Ascending aorta (tissue), 2 donors: ENCODE data around the gene GPR107. TPM values are rescaled to one million over a fixed set of nuclear protein-coding genes. Genes with fewer than 3 reads are reported as not detected.

Experiments
- DNase-seq, 2 donors: peaks; one replicate each; pipeline ENCODE4 v3.0.0-alpha.2; 2019; ENCODE audit warnings: low spot score in 2 of 2
- H3K27ac ChIP-seq, 2 donors: fragments of 200-600 bp; sonication (generic); one replicate each; pipeline ENCODE4 v1.5.1; 2016 to 2017; ENCODE audit warnings: mild to moderate bottlenecking in 1 of 2
- H3K27me3 ChIP-seq: fragments of 200-600 bp; sonication (generic); one replicate; pipeline ENCODE4 v1.5.1; 2017
- H3K36me3 ChIP-seq, 2 donors: fragments of 200-600 bp; sonication (generic); one replicate each; pipeline ENCODE4 v1.5.1; 2016
- H3K4me1 ChIP-seq, 2 donors: fragments of 200-600 bp; sonication (generic); one replicate each; pipeline ENCODE4 v1.5.1; 2016 to 2017; ENCODE audit warnings: mild to moderate bottlenecking in 1 of 2
- H3K4me3 ChIP-seq, 2 donors: fragments of 200-600 bp; sonication (generic); one replicate each; pipeline ENCODE4 v1.5.1; 2016 to 2017; ENCODE audit warnings: mild to moderate bottlenecking in 1 of 2
- H3K9me3 ChIP-seq, 2 donors: fragments of 200-600 bp; sonication (generic); one replicate each; pipeline ENCODE4 v1.5.1; 2016
- CTCF ChIP-seq, 3 experiments: fragments of 200-600 bp in 2 of 3; fragments of 450-650 bp in 1 of 3; sonication (generic) in 2 of 3; IDR thresholded peaks; one replicate each; pipeline ENCODE4 v1.5.1; 2016 to 2019; ENCODE audit warnings: antibody characterized with exemption in 3 of 3, mild to moderate bottlenecking in 1 of 3, moderate library complexity in 1 of 3
- intact Hi-C: fragments of 100-400 bp; cut with DNase I; formaldehyde crosslinking; loops from one replicate; pipeline ENCODE4 v1.15.1; 2023
- total RNA-seq: library from RNA; depleted of rRNA; stranded (reverse); fragments of >200 nt; gene quantifications from one replicate; pipeline ENCODE4 v1.1.0, GENCODE V29; 2016

GPR107 gene
- total RNA-seq, 1 donor from 2014 or later: 37.4 TPM

- no peak overlapping the region for H3K27ac ChIP-seq
- no peaks in the 10 kb centered on the region for H3K27me3 ChIP-seq
- peaks cover 0 to 14% of the 10 kb centered on the region in 2 donors for H3K4me1 ChIP-seq
- no peaks in the 10 kb centered on the region for H3K9me3 ChIP-seq
- no peak overlapping the region for H3K4me3 ChIP-seq
- no peaks in the 10 kb centered on the region for H3K36me3 ChIP-seq
- intact Hi-C loops: no loop called here
- no peak for TF ChIP-seq CTCF (IDR thresholded peaks at IDR 0.05)
- no peak for DNase-seq
Measured at GRCh38 chr9:130147910-130148309, 94.2 kb downstream of the GPR107 start.

- no peaks in the 10 kb centered on the region for H3K27me3 ChIP-seq
- intact Hi-C loops: no loop called here
Measured at GRCh38 chr9:130149031-130149430, 95.3 kb downstream of the GPR107 start.

GRCh38 chr9:130149654-130150286 is 96.1 kb downstream of the GPR107 start:
- intact Hi-C loops: no loop called here
- no peaks in the 10 kb centered on the region for H3K9me3 ChIP-seq
- no peak for TF ChIP-seq CTCF (IDR thresholded peaks at IDR 0.05)
- H3K4me3 ChIP-seq: no peak overlapping the region
- DNase-seq: no peak
- H3K36me3 ChIP-seq: no peaks in the 10 kb centered on the region
- H3K27ac ChIP-seq: no peak overlapping the region
- H3K4me1 ChIP-seq: peaks cover 0 to 6% of the 10 kb centered on the region in 2 donors
- no peaks in the 10 kb centered on the region for H3K27me3 ChIP-seq

More at GRCh38 chr9:130149031-130149430, 95.3 kb downstream of the GPR107 start:
- TF ChIP-seq CTCF (IDR thresholded peaks at IDR 0.05): no peak
- Histone ChIP-seq H3K9me3 (no peaks in the 10 kb centered on the region), H3K36me3 (no peaks in the 10 kb centered on the region), H3K27ac (no peak overlapping the region), H3K4me3 (no peak overlapping the region), H3K4me1 (peaks cover 0 to 11% of the 10 kb centered on the region in 2 donors)
- no peak for DNase-seq

GRCh38 chr9:130150779-130151382 is 97.2 kb downstream of the GPR107 start:
- no peak for TF ChIP-seq CTCF (IDR thresholded peaks at IDR 0.05)

GRCh38 chr9:130154816-130155215 is 101.1 kb downstream of the GPR107 start:
- no peak for DNase-seq
- intact Hi-C loops: loop anchor here (5.0 kb wide), 1 partner anchor 48 kb away; no protein-coding TSS in a partner anchor
- TF ChIP-seq CTCF (IDR thresholded peaks at IDR 0.05): no peak

More at GRCh38 chr9:130150779-130151382, 97.2 kb downstream of the GPR107 start:
- H3K4me1 ChIP-seq: no peaks in the 10 kb centered on the region
- no peaks in the 10 kb centered on the region for H3K27me3 ChIP-seq
- H3K9me3 ChIP-seq: no peaks in the 10 kb centered on the region
- H3K36me3 ChIP-seq: no peaks in the 10 kb centered on the region
- H3K4me3 ChIP-seq: no peak overlapping the region
- no peak for DNase-seq
- intact Hi-C loops: no loop called here
- H3K27ac ChIP-seq: no peak overlapping the region

More at GRCh38 chr9:130154816-130155215, 101.1 kb downstream of the GPR107 start:
- Histone ChIP-seq H3K27me3 (no peaks in the 10 kb centered on the region), H3K27ac (no peak overlapping the region), H3K4me3 (no peak overlapping the region), H3K36me3 (no peaks in the 10 kb centered on the region), H3K4me1 (no peaks in the 10 kb centered on the region), H3K9me3 (no peaks in the 10 kb centered on the region)
